Neutrophil (primary cell): ENCODE measurements around the gene NSUN5.

Experiments used
- H3K27ac ChIP-seq: fragments of 200-600 bp; sonication (generic); 2 replicates; pipeline ENCODE4 v1.5.1; 2016; ENCODE audit warnings: mild to moderate bottlenecking, moderate library complexity
- H3K27me3 ChIP-seq: fragments of 200-600 bp; sonication (generic); 2 replicates; pipeline ENCODE4 v1.6.0; 2016; ENCODE audit warnings: mild to moderate bottlenecking
- H3K36me3 ChIP-seq: fragments of 200-600 bp; sonication (generic); 2 replicates; pipeline ENCODE4 v1.5.1; 2017
- H3K4me1 ChIP-seq, 2 experiments: fragments of 200-600 bp in 1 of 2; sonication (generic) in 1 of 2; 1 replicate in 1 of 2; 2 replicates in 1 of 2; pipeline versions ENCODE4 v1.5.1 to v1.6.1; 2013 to 2016; ENCODE audit warnings: low read depth in 1 of 2, low read length in 1 of 2, mild to moderate bottlenecking in 1 of 2, moderate library complexity in 1 of 2; ENCODE audit not compliant: control insufficient read depth in 1 of 2, insufficient read depth in 1 of 2
- H3K4me3 ChIP-seq, 2 experiments: fragments of 200-600 bp in 1 of 2; sonication (generic) in 1 of 2; 1 replicate in 1 of 2; 2 replicates in 1 of 2; pipeline ENCODE4 v1.5.1; 2013 to 2016; ENCODE audit warnings: low read depth in 1 of 2, low read length in 1 of 2, mild to moderate bottlenecking in 1 of 2, moderate library complexity in 1 of 2
- H3K9me3 ChIP-seq: fragments of 200-600 bp; sonication (generic); 2 replicates; pipeline ENCODE4 v1.5.1; 2016
- CTCF ChIP-seq: fragments of 200-600 bp; sonication (generic); IDR thresholded peaks from 2 replicates; pipeline ENCODE4 v1.5.1; 2016; ENCODE audit warnings: antibody characterized with exemption

Gene NSUN5

GRCh38 chr7:73308665-73309214 lies at the start of gene NSUN5:
Gene NSUN5, minus strand, starts transcription at chr7:73308826. Its CDS starts 36 bp downstream, at chr7:73308790.
- H3K4me3 ChIP-seq: peak within 1 kb of the TSS; percentile 76 to 83
- peak within 1 kb of the TSS; percentile 85 for H3K27ac ChIP-seq
- H3K36me3 ChIP-seq: peaks cover 24% of the 10 kb centered on the region
- peaks cover 43 to 46% of the 10 kb centered on the region in 2 experiments for H3K4me1 ChIP-seq
- no peaks in the 10 kb centered on the region for H3K27me3 ChIP-seq
- no peaks in the 10 kb centered on the region for H3K9me3 ChIP-seq
- TF ChIP-seq CTCF: peak; percentile 26

DNA sequence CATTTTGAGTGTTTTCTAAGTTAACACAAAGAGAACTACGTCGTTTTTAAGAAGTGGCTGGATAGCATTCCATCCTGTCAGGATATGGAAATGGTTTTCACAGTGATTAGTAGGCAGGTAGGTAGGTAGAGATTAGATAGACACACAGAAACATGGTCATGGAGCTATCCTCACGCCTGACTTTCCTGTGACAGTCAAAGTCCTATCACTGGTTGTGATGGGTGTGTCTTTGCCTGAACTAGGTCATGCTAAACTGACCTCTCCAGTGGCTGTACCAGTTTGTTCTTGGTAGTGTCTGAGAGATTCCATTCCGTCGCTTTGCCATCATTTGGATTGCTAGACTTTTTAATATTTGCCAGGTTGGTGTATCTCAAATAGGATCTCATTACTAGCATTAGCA lies 47.5 kb upstream of the NSUN5 start:
- Histone ChIP-seq H3K9me3 (no peaks in the 10 kb centered on the region), H3K4me1 (peaks cover 8 to 9% of the 10 kb centered on the region in 2 experiments), H3K27me3 (no peaks in the 10 kb centered on the region), H3K4me3 (no peak overlapping the region), H3K36me3 (no peaks in the 10 kb centered on the region), H3K27ac (no peak overlapping the region)
- TF ChIP-seq CTCF: no peak

- Histone ChIP-seq H3K27ac (no peak overlapping the region), H3K27me3 (no peaks in the 10 kb centered on the region), H3K4me3 (no peak overlapping the region), H3K9me3 (no peaks in the 10 kb centered on the region), H3K4me1 (peaks cover 8 to 9% of the 10 kb centered on the region in 2 experiments), H3K36me3 (no peaks in the 10 kb centered on the region)
- TF ChIP-seq CTCF: no peak
These were observed 46.2 kb upstream of the NSUN5 start for GRCh38 chr7:73354821-73355220.

GRCh38 chr7:73354196-73354595 lies 45.6 kb upstream of the NSUN5 start:
- Histone ChIP-seq H3K27ac (no peak overlapping the region), H3K36me3 (no peaks in the 10 kb centered on the region), H3K4me1 (peaks cover 8 to 9% of the 10 kb centered on the region in 2 experiments), H3K4me3 (no peak overlapping the region), H3K9me3 (no peaks in the 10 kb centered on the region), H3K27me3 (no peaks in the 10 kb centered on the region)
- no peak for TF ChIP-seq CTCF

DNA sequence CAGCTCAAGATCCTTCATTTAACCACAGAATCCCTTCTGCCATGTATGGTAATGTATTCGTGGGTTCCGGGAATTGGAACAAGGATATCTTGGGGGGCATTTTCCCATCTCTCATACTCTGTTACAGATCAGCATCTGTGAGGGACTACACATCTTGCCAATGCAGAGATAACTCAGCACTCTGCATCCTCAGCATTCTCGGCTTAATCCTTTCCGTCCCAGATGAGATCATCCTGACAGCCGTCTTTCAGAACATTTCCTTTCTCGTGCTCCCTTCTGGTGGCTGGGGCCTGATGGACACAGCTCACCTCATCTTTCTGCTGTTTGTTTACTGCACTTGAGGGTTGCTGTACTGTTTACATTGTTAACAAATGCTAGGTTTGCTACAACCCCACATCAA lies 44.6 kb upstream of the NSUN5 start:
- no peaks in the 10 kb centered on the region for H3K27me3 ChIP-seq
- TF ChIP-seq CTCF: no peak
- H3K36me3 ChIP-seq: no peaks in the 10 kb centered on the region
- peaks cover 4% of the 10 kb centered on the region in 2 experiments for H3K4me1 ChIP-seq
- H3K27ac ChIP-seq: no peak overlapping the region
- H3K4me3 ChIP-seq: no peak overlapping the region
- no peaks in the 10 kb centered on the region for H3K9me3 ChIP-seq

DNA sequence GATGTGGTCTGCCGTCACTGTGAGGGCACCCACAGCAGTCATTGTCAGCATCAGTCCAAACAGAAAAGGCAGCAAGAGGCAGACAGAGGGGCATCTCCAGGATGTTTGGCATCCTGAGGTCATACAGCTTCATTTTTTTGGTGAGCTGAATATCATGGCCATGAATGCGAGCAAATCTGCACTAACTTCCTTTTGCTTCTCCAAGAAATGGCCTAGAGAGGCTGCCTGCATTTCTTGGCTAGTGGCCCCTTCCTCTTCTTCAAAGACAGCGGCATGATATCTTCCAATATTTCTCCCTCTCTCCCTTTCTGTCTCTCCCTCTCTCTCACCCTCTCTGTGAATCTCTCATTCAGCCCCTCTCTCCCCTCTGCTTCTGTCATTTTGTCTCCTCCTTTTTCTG lies 44.2 kb upstream of the NSUN5 start:
- peaks cover 0 to 3% of the 10 kb centered on the region in 2 experiments for H3K4me1 ChIP-seq
- H3K36me3 ChIP-seq: no peaks in the 10 kb centered on the region
- H3K4me3 ChIP-seq: no peak overlapping the region
- no peaks in the 10 kb centered on the region for H3K27me3 ChIP-seq
- TF ChIP-seq CTCF: no peak
- no peak overlapping the region for H3K27ac ChIP-seq
- H3K9me3 ChIP-seq: no peaks in the 10 kb centered on the region
